GM08714 (cell line): ENCODE results near the gene FBXO27.
"Not testable (repeated sequence)": the region's sequence is repeated elsewhere in the genome, so short reads cannot be mapped to it uniquely, and the experiment has no call there.

Experiments used
- H3K4me3 ChIP-seq: fragments of 200-500 bp; sonication (Bioruptor generic); 2 replicates; pipeline ENCODE4 v1.5.1; 2014; ENCODE audit warnings: mild to moderate bottlenecking, low read length, inconsistent platforms
- ZNF274 ChIP-seq: IDR thresholded peaks from 2 replicates; pipeline ENCODE4 v1.6.1; 2012; ENCODE audit warnings: mild to moderate bottlenecking, low read depth, low read length

The FBXO27 gene

GRCh38 chr19:39017646-39018045, 14.7 kb downstream of the FBXO27 start:
- TF ChIP-seq ZNF274 = no peak
- H3K4me3 ChIP-seq = no peak overlapping the region

- no peak for TF ChIP-seq ZNF274
- H3K4me3 ChIP-seq = no peak overlapping the region
These were observed 15.3 kb downstream of the FBXO27 start for GRCh38 chr19:39017026-39017425.

GRCh38 chr19:39014037-39014436, 18.3 kb downstream of the FBXO27 start:
- no peak overlapping the region for H3K4me3 ChIP-seq
- TF ChIP-seq ZNF274 = no peak

GRCh38 chr19:39009001-39009400, 23.3 kb downstream of the FBXO27 start:
- TF ChIP-seq ZNF274 = no peak
- H3K4me3 ChIP-seq = no peak overlapping the region

GRCh38 chr19:39008137-39008536, 24.2 kb downstream of the FBXO27 start:
- no peak for TF ChIP-seq ZNF274
- H3K4me3 ChIP-seq = no peak overlapping the region

- no peak overlapping the region for H3K4me3 ChIP-seq
- TF ChIP-seq ZNF274 = no peak
These were observed 25.3 kb downstream of the FBXO27 start for GRCh38 chr19:39007096-39007495.

- no peak overlapping the region for H3K4me3 ChIP-seq
- TF ChIP-seq ZNF274 = no peak
These were observed 27.9 kb downstream of the FBXO27 start for GRCh38 chr19:39004403-39004802.

- no peak for TF ChIP-seq ZNF274
- no peak overlapping the region for H3K4me3 ChIP-seq
These were observed 28.6 kb downstream of the FBXO27 start for GRCh38 chr19:39003796-39004195.

GRCh38 chr19:39003188-39003587, 29.2 kb downstream of the FBXO27 start:
- no peak for TF ChIP-seq ZNF274
- H3K4me3 ChIP-seq = no peak overlapping the region

- no peak overlapping the region for H3K4me3 ChIP-seq
- no peak for TF ChIP-seq ZNF274
These were observed 31.3 kb downstream of the FBXO27 start for GRCh38 chr19:39001041-39001440.

GRCh38 chr19:38997576-38997975, 34.8 kb downstream of the FBXO27 start:
- H3K4me3 ChIP-seq = not testable (repeated sequence)

GRCh38 chr19:38993271-38993670, 39.1 kb downstream of the FBXO27 start:
- TF ChIP-seq ZNF274 = no peak
- no peak overlapping the region for H3K4me3 ChIP-seq

GRCh38 chr19:38990949-38991697, 41.2 kb downstream of the FBXO27 start:
- no peak overlapping the region for H3K4me3 ChIP-seq
- TF ChIP-seq ZNF274 = no peak

GRCh38 chr19:38989614-38990013, 42.7 kb downstream of the FBXO27 start:
- H3K4me3 ChIP-seq = not testable (repeated sequence)

- H3K4me3 ChIP-seq = no peak overlapping the region
- TF ChIP-seq ZNF274 = no peak
These were observed 43.2 kb downstream of the FBXO27 start for GRCh38 chr19:38989066-38989605.

- not testable (repeated sequence) for H3K4me3 ChIP-seq
These were observed 43.7 kb downstream of the FBXO27 start for GRCh38 chr19:38988627-38989026.

- H3K4me3 ChIP-seq = not testable (repeated sequence)
These were observed 44.6 kb downstream of the FBXO27 start for GRCh38 chr19:38987745-38988144.
